Keratinocyte (primary cell): ENCODE measurements around the gene ROR2. TPM values are rescaled to one million over a fixed set of nuclear protein-coding genes. Genes with fewer than 3 reads are reported as not detected.

Experiments
- DNase-seq: peaks from one replicate; pipeline ENCODE4 v3.0.0-alpha.2; 2011; ENCODE audit warnings: low read depth, missing footprints, low spot score
- FAIRE-seq: peaks from 2 replicates; lab custom pipeline; 2011; peaks lifted over from hg19 to GRCh38; lab: Jason Lieb, UNC
- H2AFZ ChIP-seq: 2 replicates; pipeline ENCODE4 v1.6.0; 2012; ENCODE audit warnings: low read length, control low read depth, inconsistent platforms; ENCODE audit not compliant: control insufficient read depth
- H3K27ac ChIP-seq: 2 replicates; pipeline ENCODE4 v1.5.1; 2011; ENCODE audit warnings: low read length; ENCODE audit not compliant: control insufficient read depth, insufficient read depth
- H3K27me3 ChIP-seq: 3 replicates; pipeline ENCODE4 v1.6.0; 2011; ENCODE audit warnings: low read length; ENCODE audit not compliant: control insufficient read depth, insufficient read depth; ENCODE audit errors: extremely low read depth
- H3K36me3 ChIP-seq, 2 experiments: 2 replicates in 1 of 2; 3 replicates in 1 of 2; pipeline ENCODE4 v1.5.1; 2011; ENCODE audit warnings: low read length in 2 of 2, mild to moderate bottlenecking in 1 of 2; ENCODE audit not compliant: control insufficient read depth in 2 of 2, insufficient read depth in 2 of 2; ENCODE audit errors: extremely low read depth in 1 of 2
- H3K4me1 ChIP-seq: 3 replicates; pipeline ENCODE4 v1.5.1; 2011; ENCODE audit warnings: low read length; ENCODE audit not compliant: control insufficient read depth, insufficient read depth; ENCODE audit errors: extremely low read depth
- H3K4me2 ChIP-seq: 3 replicates; pipeline ENCODE4 v1.6.0; 2011; ENCODE audit warnings: low read depth, low read length; ENCODE audit not compliant: control insufficient read depth, insufficient read depth; ENCODE audit errors: extremely low read depth
- H3K4me3 ChIP-seq, 3 experiments: fragments of 200-600 bp in 1 of 3; sonication (generic) in 1 of 3; 2 replicates in 2 of 3; 3 replicates in 1 of 3; pipeline ENCODE4 v1.5.1; 2011 to 2016; ENCODE audit warnings: low read length in 3 of 3, mild to moderate bottlenecking in 3 of 3, control low read depth in 2 of 3, inconsistent platforms in 1 of 3, low read depth in 1 of 3, mixed read lengths in 1 of 3, mixed run types in 1 of 3, moderate library complexity in 1 of 3; ENCODE audit not compliant: control insufficient read depth in 2 of 3, insufficient read depth in 2 of 3; ENCODE audit errors: extremely low read depth in 1 of 3
- H3K79me2 ChIP-seq: 2 replicates; pipeline ENCODE4 v1.6.0; 2012; ENCODE audit warnings: low read length; ENCODE audit not compliant: control insufficient read depth, insufficient read depth
- H3K9ac ChIP-seq: 3 replicates; pipeline ENCODE4 v1.6.0; 2011; ENCODE audit warnings: low read length; ENCODE audit not compliant: control insufficient read depth, insufficient read depth; ENCODE audit errors: extremely low read depth
- H3K9me1 ChIP-seq: 3 replicates; pipeline ENCODE4 v1.6.0; 2011; ENCODE audit warnings: low read length; ENCODE audit not compliant: control insufficient read depth, insufficient read depth; ENCODE audit errors: extremely low read depth
- H3K9me3 ChIP-seq: 2 replicates; pipeline ENCODE4 v1.5.1; 2012; ENCODE audit warnings: low read depth, low read length; ENCODE audit not compliant: control insufficient read depth
- H4K20me1 ChIP-seq: 3 replicates; pipeline ENCODE4 v1.6.0; 2011; ENCODE audit warnings: low read length; ENCODE audit not compliant: control insufficient read depth, insufficient read depth; ENCODE audit errors: extremely low read depth
- CTCF ChIP-seq, 3 experiments: IDR thresholded peaks in 1 of 3; conservative IDR thresholded peaks in 1 of 3; optimal IDR thresholded peaks in 1 of 3; 2 replicates in 2 of 3; 3 replicates in 1 of 3; pipeline versions ENCODE3 to v1.5.1; 2011; ENCODE audit warnings: low read length in 3 of 3, mild to moderate bottlenecking in 3 of 3, moderate library complexity in 2 of 3, control low read depth in 1 of 3, inconsistent platforms in 1 of 3; ENCODE audit not compliant: insufficient read depth in 2 of 3; ENCODE audit errors: extremely low read depth in 1 of 3
- EZH2 ChIP-seq: IDR thresholded peaks from one replicate; pipeline ENCODE4 v1.6.1; 2012; ENCODE audit warnings: inconsistent platforms, mild to moderate bottlenecking, low read length, moderate library complexity
- dilution Hi-C: fragments of 300-500 bp; cut with MboI; formaldehyde crosslinking; loops from one replicate; pipeline ENCODE4 v1.7.0; 2020; ENCODE audit warnings: low sequenced_read_pairs; ENCODE audit not compliant: extremely low pct_ligation_motif_present
- polyA plus RNA-seq, 5 experiments: library from polyadenylated mRNA; depleted of rRNA in 3 of 5; stranded (reverse) in 3 of 5; stranded (forward) in 1 of 5; unstranded in 1 of 5; fragments of >200 nt; gene quantifications; 1 replicate in 1 of 5; 2 replicates in 3 of 5; 3 replicates in 1 of 5; pipeline versions ENCODE4 v1.2.1 to v1.2.3, GENCODE V29; 2011 to 2012; ENCODE audit warnings: missing spikeins in 2 of 5, low read depth in 1 of 5, low replicate concordance in 1 of 5

Gene ROR2
- polyA plus RNA-seq, 1 donor (not counting 4 experiments of a cell fraction or from before 2014, with no cell fraction given), result 0.22 TPM

- H3K27ac ChIP-seq, result no peak overlapping the region
- no peak overlapping the region for H3K9ac ChIP-seq
- no peaks in the 10 kb centered on the region for H3K9me1 ChIP-seq
- FAIRE-seq, result no peak
- dilution Hi-C loops, result no loop called here
- no peak overlapping the region for H2AFZ ChIP-seq
- no peak overlapping the region for H3K4me3 ChIP-seq
- no peaks in the 10 kb centered on the region for H3K4me1 ChIP-seq
- no peak for DNase-seq
- TF ChIP-seq EZH2, result no peak
- TF ChIP-seq CTCF (optimal IDR thresholded peaks at IDR 0.05 in 1 of 3, IDR thresholded peaks at IDR 0.05 in 1 of 3, conservative IDR thresholded peaks at IDR 0.05 in 1 of 3; ENCODE audit: extremely low read depth in 1 of 3, insufficient read depth in 2 of 3, low read length in 3 of 3), result no peak
- H3K79me2 ChIP-seq, result no peaks in the 10 kb centered on the region
- no peaks in the 10 kb centered on the region for H3K9me3 ChIP-seq
- no peak overlapping the region for H3K4me2 ChIP-seq
- H3K27me3 ChIP-seq, result no peaks in the 10 kb centered on the region
- no peaks in the 10 kb centered on the region for H3K36me3 ChIP-seq
- H4K20me1 ChIP-seq, result no peaks in the 10 kb centered on the region
These were observed 345.4 kb downstream of the ROR2 start for GRCh38 chr9:91604451-91605179.

GRCh38 chr9:91603932-91604331 lies 346.1 kb downstream of the ROR2 start:
- H2AFZ ChIP-seq, result no peak overlapping the region
- H3K4me3 ChIP-seq, result no peak overlapping the region
- no peaks in the 10 kb centered on the region for H3K79me2 ChIP-seq
- H3K27ac ChIP-seq, result no peak overlapping the region
- DNase-seq (no peak), FAIRE-seq (no peak)
- dilution Hi-C loops, result no loop called here
- no peak overlapping the region for H3K4me2 ChIP-seq
- TF ChIP-seq CTCF (optimal IDR thresholded peaks at IDR 0.05 in 1 of 3, IDR thresholded peaks at IDR 0.05 in 1 of 3, conservative IDR thresholded peaks at IDR 0.05 in 1 of 3; ENCODE audit: extremely low read depth in 1 of 3, insufficient read depth in 2 of 3, low read length in 3 of 3) (no peak), EZH2 (no peak)
- H3K9ac ChIP-seq, result no peak overlapping the region
- H3K27me3 ChIP-seq, result no peaks in the 10 kb centered on the region
- H3K36me3 ChIP-seq, result no peaks in the 10 kb centered on the region
- no peaks in the 10 kb centered on the region for H3K9me1 ChIP-seq
- H3K9me3 ChIP-seq, result no peaks in the 10 kb centered on the region
- no peaks in the 10 kb centered on the region for H3K4me1 ChIP-seq
- no peaks in the 10 kb centered on the region for H4K20me1 ChIP-seq
